ENCODE data around the gene ARHGAP28.

DNA sequence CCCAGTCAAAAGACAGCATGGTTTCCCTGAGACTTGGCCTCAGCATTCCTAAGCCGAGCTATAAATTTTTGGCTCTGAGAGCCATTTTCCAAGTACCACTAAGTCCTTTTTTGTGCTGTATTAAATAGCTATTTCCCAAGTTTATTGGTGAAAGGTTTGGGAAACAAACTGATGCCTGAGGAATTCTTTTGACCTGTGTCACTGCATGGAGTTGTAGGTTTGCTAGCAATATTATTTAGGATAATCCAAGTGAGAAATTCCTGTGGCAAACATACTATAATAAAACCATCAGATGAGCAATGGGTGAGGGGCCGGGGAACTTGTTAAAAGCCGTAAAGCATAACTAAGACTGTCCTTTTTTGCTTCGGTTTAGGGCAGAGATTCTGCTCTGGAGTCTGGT is 28.4 kb downstream of the ARHGAP28 start:
- TF ChIP-seq, protein P1, sequence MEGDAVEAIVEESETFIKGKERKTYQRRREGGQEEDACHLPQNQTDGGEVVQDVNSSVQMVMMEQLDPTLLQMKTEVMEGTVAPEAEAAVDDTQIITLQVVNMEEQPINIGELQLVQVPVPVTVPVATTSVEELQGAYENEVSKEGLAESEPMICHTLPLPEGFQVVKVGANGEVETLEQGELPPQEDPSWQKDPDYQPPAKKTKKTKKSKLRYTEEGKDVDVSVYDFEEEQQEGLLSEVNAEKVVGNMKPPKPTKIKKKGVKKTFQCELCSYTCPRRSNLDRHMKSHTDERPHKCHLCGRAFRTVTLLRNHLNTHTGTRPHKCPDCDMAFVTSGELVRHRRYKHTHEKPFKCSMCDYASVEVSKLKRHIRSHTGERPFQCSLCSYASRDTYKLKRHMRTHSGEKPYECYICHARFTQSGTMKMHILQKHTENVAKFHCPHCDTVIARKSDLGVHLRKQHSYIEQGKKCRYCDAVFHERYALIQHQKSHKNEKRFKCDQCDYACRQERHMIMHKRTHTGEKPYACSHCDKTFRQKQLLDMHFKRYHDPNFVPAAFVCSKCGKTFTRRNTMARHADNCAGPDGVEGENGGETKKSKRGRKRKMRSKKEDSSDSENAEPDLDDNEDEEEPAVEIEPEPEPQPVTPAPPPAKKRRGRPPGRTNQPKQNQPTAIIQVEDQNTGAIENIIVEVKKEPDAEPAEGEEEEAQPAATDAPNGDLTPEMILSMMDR (conservative IDR thresholded peaks at IDR 0.05), result no peak
- no peak for TF ChIP-seq ZFX (IDR thresholded peaks at IDR 0.05)

Data from C4-2B (cell line).